Right cardiac atrium (tissue), 5 donors: Measurements from ENCODE around the gene PRKN. TPM values are rescaled to one million over a fixed set of nuclear protein-coding genes. Genes with fewer than 3 reads are reported as not detected.

Experiments used
- ATAC-seq, 2 donors: fragments of 200-7000 bp; cut with Tn5 transposase; one replicate each; pipeline versions ENCODE4 v1.8.0 to v1.9.1; 2020; ENCODE audit warnings: moderate library complexity in 2 of 2, mild to moderate bottlenecking in 1 of 2
- DNase-seq, 3 donors: peaks; one replicate each; pipeline ENCODE4 v3.0.0-alpha.2; 2020
- H3K27ac ChIP-seq: one replicate; pipeline ENCODE4 v1.5.1; 2013; ENCODE audit warnings: mild to moderate bottlenecking, low read length, control low read depth, moderate library complexity
- H3K27me3 ChIP-seq: one replicate; pipeline ENCODE4 v1.6.1; 2013; ENCODE audit not compliant: control insufficient read depth, insufficient read depth
- H3K4me1 ChIP-seq: one replicate; pipeline ENCODE4 v1.6.1; 2013; ENCODE audit warnings: low read length; ENCODE audit not compliant: control insufficient read depth, insufficient read depth
- H3K4me3 ChIP-seq: one replicate; pipeline ENCODE4 v1.5.1; 2013; ENCODE audit warnings: low read length, control low read depth
- H3K9me3 ChIP-seq: one replicate; pipeline ENCODE4 v1.6.1; 2013; ENCODE audit warnings: low read length; ENCODE audit not compliant: control insufficient read depth
- WGBS: extraction: QIAGEN DNeasy Blood & Tissue Kit; methylation state at CpG from one replicate; pipeline ENCODE4 v1.1.7; 2013; 5-methylcytosine and 5-hydroxymethylcytosine counted together
- intact Hi-C, 4 donors: fragments of 100-400 bp; cut with DNase I; formaldehyde crosslinking; loops; one replicate each; pipeline versions ENCODE4 v1.11.0 to v1.14.0; 2022 to 2023
- polyA plus RNA-seq: library from polyadenylated mRNA; stranded (reverse); fragments of 200-250 nt; gene quantifications from one replicate; pipeline ENCODE4 v1.2.3, GENCODE V29; 2013
- total RNA-seq, 4 donors: library from RNA; stranded (reverse); fragmentation: NEBNext Ultra II Directional; extraction: Animal tissue kit (Norgen Biotek cat#: 25700); gene quantifications; one replicate each; pipeline ENCODE4 v1.2.1, GENCODE V29; 2021
- donor health status: healthy with polysubstance abuse.
- donor health status: DM: no; HTN: yes; CAD: no.
- donor health status: DM: no; HTN: no; CAD: no.
- donor health status: DM: no; HTN: yes; CAD: no; lungs with severe emphysema.
- donor health status: DM: yes; HTN: yes; CAD: no.

Gene PRKN
- total and polyA plus RNA-seq, 5 donors = 9.6 to 33.0 (median 24.8) TPM

DNA sequence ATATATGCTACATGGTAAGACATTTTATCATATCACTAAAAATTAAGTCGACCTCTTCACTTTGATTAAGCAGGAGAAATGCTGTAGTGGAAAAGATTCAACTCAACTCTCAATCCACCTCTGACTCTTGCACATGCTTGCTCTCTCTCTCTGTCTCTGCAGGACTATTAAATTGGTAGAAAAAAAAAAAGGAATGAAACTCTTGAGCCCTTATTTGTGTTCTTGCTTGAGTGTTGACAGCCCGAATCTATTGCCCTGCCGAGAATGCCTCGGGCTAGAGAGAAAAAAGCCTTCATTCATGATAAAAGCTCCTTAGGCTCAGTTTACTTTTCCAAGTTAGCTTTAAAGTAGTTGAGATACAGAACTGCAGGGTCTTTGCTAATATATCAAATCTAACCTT is 722.2 kb downstream of the PRKN start:
- intact Hi-C loops = no loop called here
- ATAC-seq (no peak), DNase-seq (no peak)
- H3K9me3 ChIP-seq = no peaks in the 10 kb centered on the region
- no peak overlapping the region for H3K27ac ChIP-seq
- H3K27me3 ChIP-seq = no peaks in the 10 kb centered on the region
- no peaks in the 10 kb centered on the region for H3K4me1 ChIP-seq
- no peak overlapping the region for H3K4me3 ChIP-seq
- WGBS = 48% methylated on average over 4 of the region's 4 CpGs

- no peak for DNase-seq
- no peaks in the 10 kb centered on the region for H3K4me1 ChIP-seq
- H3K27ac ChIP-seq = no peak overlapping the region
- no peak for ATAC-seq
- no peaks in the 10 kb centered on the region for H3K27me3 ChIP-seq
- intact Hi-C loops = no loop called here
- no peak overlapping the region for H3K4me3 ChIP-seq
- no peaks in the 10 kb centered on the region for H3K9me3 ChIP-seq
- WGBS = 81% methylated on average over 9 of the region's 9 CpGs
Observed at GRCh38 chr6:161996783-161997182, 730.8 kb downstream of the PRKN start.

DNA sequence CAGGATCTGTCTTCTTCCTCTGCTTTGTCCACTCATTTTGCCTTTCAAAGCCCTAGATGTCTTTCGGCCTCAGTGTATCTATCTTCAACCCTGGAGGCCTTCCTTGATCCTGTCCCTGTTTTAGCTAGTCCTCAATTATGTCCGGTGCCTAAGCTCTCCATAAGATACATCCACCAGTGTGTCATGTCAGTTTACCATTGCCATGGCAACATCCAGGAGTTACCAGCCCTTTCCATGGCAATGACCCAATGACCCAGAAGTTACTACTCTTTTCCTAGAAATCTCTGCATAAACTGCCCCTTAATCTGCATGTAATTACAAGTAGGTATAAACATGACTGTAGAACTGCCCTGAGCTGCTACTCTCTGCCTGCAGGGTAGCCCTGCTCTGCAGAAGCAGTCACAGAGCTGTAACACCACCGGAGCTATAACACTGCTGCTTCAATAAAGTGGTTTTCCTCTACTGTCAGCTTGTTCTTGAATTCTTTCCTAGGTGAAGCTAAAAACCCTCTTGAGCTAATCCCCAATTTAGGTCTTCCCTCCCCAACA is 741.6 kb downstream of the PRKN start:
- DNase-seq = no peak
- H3K4me1 ChIP-seq = no peaks in the 10 kb centered on the region
- H3K27ac ChIP-seq = no peak overlapping the region
- no peaks in the 10 kb centered on the region for H3K27me3 ChIP-seq
- intact Hi-C loops = no loop called here
- H3K9me3 ChIP-seq = no peaks in the 10 kb centered on the region
- no peak for ATAC-seq
- WGBS = 91% methylated on average over 3 of the region's 3 CpGs
- H3K4me3 ChIP-seq = no peak overlapping the region

DNA sequence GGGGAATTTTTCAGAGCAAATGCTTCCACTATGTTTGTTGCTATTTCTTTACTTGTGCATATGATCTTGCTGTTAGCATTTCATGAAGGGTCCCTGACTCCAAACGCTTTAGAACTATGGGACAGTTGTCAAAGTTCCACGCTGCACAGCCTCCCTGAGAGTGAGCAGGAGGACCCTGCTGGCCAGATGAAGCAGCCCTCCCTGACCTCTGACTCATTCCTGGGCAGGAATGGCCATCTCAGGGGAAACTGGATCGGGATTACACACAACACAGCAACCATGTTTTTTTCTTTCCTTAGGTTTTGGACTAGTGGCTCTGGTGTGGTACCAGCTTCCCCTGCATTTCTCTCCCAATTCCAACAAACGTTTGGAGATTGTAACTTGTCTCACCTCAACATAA is 742.9 kb downstream of the PRKN start:
- ATAC-seq (no peak), DNase-seq (no peak)
- intact Hi-C loops = no loop called here
- no peaks in the 10 kb centered on the region for H3K9me3 ChIP-seq
- no peak overlapping the region for H3K27ac ChIP-seq
- 55% methylated on average over 4 of the region's 4 CpGs for WGBS
- H3K27me3 ChIP-seq = no peaks in the 10 kb centered on the region
- no peak overlapping the region for H3K4me3 ChIP-seq
- no peaks in the 10 kb centered on the region for H3K4me1 ChIP-seq

- Histone ChIP-seq H3K27me3 (no peaks in the 10 kb centered on the region), H3K9me3 (no peaks in the 10 kb centered on the region), H3K4me1 (no peaks in the 10 kb centered on the region), H3K27ac (no peak overlapping the region), H3K4me3 (no peak overlapping the region)
- DNase-seq = no peak
- 78% methylated on average over 4 of the region's 4 CpGs for WGBS
- intact Hi-C loops = no loop called here
- ATAC-seq = no peak
Observed at GRCh38 chr6:161976553-161976952, 751.0 kb downstream of the PRKN start.

DNA sequence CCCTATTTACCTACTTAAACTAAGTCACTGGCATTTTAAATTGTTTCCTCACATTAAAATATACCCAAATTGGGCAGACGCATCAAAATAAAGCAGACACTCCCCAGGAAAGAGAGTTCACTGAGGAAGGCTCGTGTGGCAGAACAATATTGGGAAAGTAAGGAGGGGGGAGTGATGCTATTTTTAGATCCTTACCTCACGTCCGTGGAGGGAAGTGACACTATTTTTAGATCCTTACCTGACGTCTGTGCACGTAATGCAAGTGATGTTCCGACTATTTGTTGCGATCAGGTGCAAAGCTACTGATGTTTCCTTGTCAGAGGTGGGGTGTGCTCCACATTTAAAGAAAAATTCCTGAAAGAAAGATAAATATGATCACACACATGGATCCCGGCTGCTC is 754.5 kb downstream of the PRKN start:
- Histone ChIP-seq H3K4me1 (no peaks in the 10 kb centered on the region), H3K9me3 (no peaks in the 10 kb centered on the region), H3K27ac (no peak overlapping the region), H3K27me3 (no peaks in the 10 kb centered on the region), H3K4me3 (no peak overlapping the region)
- WGBS = 51% methylated on average over 9 of the region's 9 CpGs
- DNase-seq (no peak), ATAC-seq (no peak)
- intact Hi-C loops = no loop called here

DNA sequence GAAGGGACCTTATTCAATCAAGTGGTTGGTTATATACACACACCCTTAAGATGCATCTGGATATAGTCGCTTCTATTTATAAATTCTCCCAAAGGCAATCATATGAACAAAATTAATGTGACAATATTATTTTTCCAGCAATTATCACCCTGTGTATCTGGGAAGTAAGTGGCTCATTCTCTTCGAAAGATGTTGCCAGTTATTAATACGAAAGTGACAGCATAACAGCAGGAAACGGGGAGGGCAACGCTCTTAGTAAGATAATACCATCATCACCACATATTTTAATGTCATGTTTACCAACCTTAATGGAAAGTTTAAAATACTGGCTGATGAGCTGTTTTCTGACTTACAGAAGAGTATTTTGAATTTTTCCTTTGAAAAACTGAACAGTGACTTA is 756.5 kb downstream of the PRKN start:
- H3K4me3 ChIP-seq = no peak overlapping the region
- no peaks in the 10 kb centered on the region for H3K27me3 ChIP-seq
- H3K27ac ChIP-seq = no peak overlapping the region
- no peaks in the 10 kb centered on the region for H3K9me3 ChIP-seq
- no peak for ATAC-seq
- H3K4me1 ChIP-seq = no peaks in the 10 kb centered on the region
- intact Hi-C loops = no loop called here
- no peak for DNase-seq
- WGBS = 56% methylated on average over 5 of the region's 5 CpGs

GRCh38 chr6:161963634-161964234 is 763.8 kb downstream of the PRKN start:
- Histone ChIP-seq H3K4me3 (no peak overlapping the region), H3K4me1 (no peaks in the 10 kb centered on the region), H3K27me3 (no peaks in the 10 kb centered on the region), H3K27ac (no peak overlapping the region), H3K9me3 (no peaks in the 10 kb centered on the region)
- ATAC-seq (no peak), DNase-seq (no peak)
- intact Hi-C loops = no loop called here
- WGBS = 83% methylated on average over 4 of the region's 4 CpGs

DNA sequence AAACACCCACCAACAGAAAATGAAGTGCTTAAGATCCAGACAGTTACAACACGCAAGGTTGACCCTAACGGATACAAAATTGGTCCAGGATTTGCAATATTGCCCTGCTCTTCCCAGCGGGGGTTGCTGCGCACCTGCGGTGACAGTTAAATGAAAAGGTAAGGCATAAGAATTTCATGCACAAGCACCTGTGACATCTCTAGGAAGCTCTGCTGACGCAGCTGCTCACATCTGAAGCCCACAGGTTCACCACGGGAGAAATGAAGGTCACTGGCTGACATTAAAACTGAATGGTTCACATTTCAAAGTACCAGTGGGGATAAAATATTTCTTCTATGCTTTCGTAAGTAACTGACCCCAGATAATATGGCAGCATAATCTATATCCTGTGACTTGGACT is 764.4 kb downstream of the PRKN start:
- 93% methylated on average over 8 of the region's 8 CpGs for WGBS
- no peak for ATAC-seq
- H3K4me3 ChIP-seq = no peak overlapping the region
- intact Hi-C loops = no loop called here
- no peaks in the 10 kb centered on the region for H3K9me3 ChIP-seq
- no peaks in the 10 kb centered on the region for H3K27me3 ChIP-seq
- no peak overlapping the region for H3K27ac ChIP-seq
- no peaks in the 10 kb centered on the region for H3K4me1 ChIP-seq
- DNase-seq = no peak

DNA sequence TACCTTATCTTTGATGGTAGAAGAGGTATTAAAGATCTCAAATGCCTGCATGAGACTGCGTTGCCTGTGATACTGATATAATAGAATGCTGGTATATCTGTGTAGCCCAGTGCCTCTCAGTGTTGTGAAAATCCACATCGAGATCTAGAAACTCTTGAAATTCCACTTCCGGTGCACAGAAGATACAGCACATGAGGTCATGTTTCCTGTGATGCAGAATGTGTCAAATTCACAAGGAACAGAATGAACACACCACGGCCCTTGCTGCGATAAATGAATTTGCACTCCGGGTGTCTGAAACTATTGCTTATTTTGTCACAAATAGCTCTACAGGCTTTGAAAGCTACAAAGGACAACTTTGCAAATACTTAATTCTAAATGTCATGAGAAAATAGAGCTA is 765.8 kb downstream of the PRKN start:
- no peaks in the 10 kb centered on the region for H3K27me3 ChIP-seq
- H3K4me3 ChIP-seq = no peak overlapping the region
- ATAC-seq = no peak
- no peak overlapping the region for H3K27ac ChIP-seq
- H3K9me3 ChIP-seq = no peaks in the 10 kb centered on the region
- WGBS = 49% methylated on average over 6 of the region's 6 CpGs
- intact Hi-C loops = no loop called here
- no peaks in the 10 kb centered on the region for H3K4me1 ChIP-seq
- DNase-seq = no peak

- H3K4me1 ChIP-seq = no peaks in the 10 kb centered on the region
- intact Hi-C loops = no loop called here
- H3K4me3 ChIP-seq = no peak overlapping the region
- H3K27me3 ChIP-seq = no peaks in the 10 kb centered on the region
- H3K27ac ChIP-seq = no peak overlapping the region
- no peak for ATAC-seq
- DNase-seq = no peak
- no peaks in the 10 kb centered on the region for H3K9me3 ChIP-seq
- 94% methylated on average over 8 of the region's 8 CpGs for WGBS
Observed at GRCh38 chr6:161961046-161961445, 766.5 kb downstream of the PRKN start.

DNA sequence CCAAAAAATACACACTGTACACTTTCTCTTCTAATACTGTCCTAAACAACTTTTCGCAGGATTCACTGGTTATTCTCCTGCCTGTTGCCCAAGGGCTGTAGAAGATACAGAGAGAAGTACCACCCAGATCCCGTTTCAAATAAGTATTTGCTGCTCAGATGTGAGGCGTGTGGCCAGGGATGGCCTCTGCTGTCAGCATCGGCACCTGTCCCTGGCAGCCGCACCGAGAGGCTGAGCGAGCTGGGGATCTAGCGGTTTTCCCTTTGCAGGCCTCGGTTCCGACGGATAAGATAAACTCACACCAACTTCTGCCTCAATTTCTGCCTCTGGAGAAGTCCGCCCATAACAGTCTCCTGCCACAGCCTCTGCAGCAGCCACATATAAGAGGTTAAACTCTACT is 768.5 kb downstream of the PRKN start:
- DNase-seq (peak in 2 of 3 donors; percentile 58), ATAC-seq (peak in 1 of 2 donors; percentile 56)
- peaks cover 2% of the 10 kb centered on the region for H3K4me1 ChIP-seq
- no peaks in the 10 kb centered on the region for H3K9me3 ChIP-seq
- WGBS = 64% methylated on average over 12 of the region's 12 CpGs
- no peak overlapping the region for H3K27ac ChIP-seq
- intact Hi-C loops = no loop called here
- no peaks in the 10 kb centered on the region for H3K27me3 ChIP-seq
- no peak overlapping the region for H3K4me3 ChIP-seq
